ENCODE data around the gene KRTAP5-3. TPM values are rescaled to one million over a fixed set of nuclear protein-coding genes. Genes with fewer than 3 reads are reported as not detected.

KRTAP5-3 gene
- total and polyA plus RNA-seq, 2 of the 13 experiments (the other 11 are each of a cell fraction or from before 2014, with no cell fraction given): not detected

DNA sequence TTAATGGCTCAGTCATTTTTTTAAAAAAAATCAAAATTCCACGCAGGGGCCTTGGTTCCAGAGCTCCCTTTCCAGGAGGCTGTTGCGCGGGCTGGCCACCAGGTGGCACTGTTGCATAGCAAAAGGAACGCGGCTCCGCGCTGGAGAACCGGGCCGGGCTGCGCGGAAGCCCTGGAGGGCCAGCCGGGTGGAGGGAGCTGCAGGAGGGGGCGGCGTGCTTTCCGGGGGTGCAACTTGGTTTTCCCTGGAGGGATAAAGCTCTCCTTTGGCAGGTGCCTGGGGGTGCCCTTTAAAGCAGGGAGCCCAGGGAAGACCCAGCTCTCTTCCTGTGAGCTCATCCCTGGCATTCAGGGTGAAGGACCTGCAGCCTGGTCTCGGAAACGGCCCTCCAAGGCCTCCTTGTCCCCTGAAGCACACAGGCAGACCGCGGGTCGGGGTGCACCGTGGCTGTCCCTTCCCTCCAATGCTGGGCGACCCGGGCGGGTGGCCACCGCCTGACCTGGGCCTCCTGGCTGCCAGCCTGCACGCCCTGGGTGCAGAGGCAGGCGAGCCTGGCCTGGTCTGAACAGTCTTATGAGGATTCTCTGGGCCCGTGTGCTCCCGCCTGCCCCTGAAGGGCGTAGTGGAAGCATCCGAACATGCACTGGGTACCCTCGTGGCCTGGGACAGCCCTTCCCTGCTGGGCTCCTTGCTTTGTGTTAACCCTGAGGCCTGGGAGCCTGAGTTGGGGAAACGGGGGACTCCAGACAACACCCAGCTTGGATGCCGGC is 44.7 kb upstream of the KRTAP5-3 start (continued):
- peak; percentile 17; the same call in 1 of the 2 replicates for TF ChIP-seq FOXA3 (CRISPR knock-in tag; IDR thresholded peaks at IDR 0.05)
- no peak for TF ChIP-seq ZNF572 (CRISPR knock-in tag; IDR thresholded peaks at IDR 0.05)
- no peak for TF ChIP-seq TAF15 (IDR thresholded peaks at IDR 0.05; ENCODE audit: low read depth, low read length, poor library complexity, severe bottlenecking)
- TF ChIP-seq ISL2 (CRISPR knock-in tag; IDR thresholded peaks at IDR 0.05): peak; percentile 54; the same call in 1 of the 2 replicates
- no peak for TF ChIP-seq KLF9 (CRISPR knock-in tag; IDR thresholded peaks at IDR 0.05; ENCODE audit: low read depth)
- TF ChIP-seq ZNF660 (CRISPR knock-in tag; IDR thresholded peaks at IDR 0.05; ENCODE audit: borderline replicate concordance, low read depth): no peak
- no peak for TF ChIP-seq FOXJ3 (CRISPR knock-in tag; IDR thresholded peaks at IDR 0.05; ENCODE audit: borderline replicate concordance)
- TF ChIP-seq, protein P1, sequence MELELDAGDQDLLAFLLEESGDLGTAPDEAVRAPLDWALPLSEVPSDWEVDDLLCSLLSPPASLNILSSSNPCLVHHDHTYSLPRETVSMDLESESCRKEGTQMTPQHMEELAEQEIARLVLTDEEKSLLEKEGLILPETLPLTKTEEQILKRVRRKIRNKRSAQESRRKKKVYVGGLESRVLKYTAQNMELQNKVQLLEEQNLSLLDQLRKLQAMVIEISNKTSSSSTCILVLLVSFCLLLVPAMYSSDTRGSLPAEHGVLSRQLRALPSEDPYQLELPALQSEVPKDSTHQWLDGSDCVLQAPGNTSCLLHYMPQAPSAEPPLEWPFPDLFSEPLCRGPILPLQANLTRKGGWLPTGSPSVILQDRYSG (CRISPR knock-in tag; IDR thresholded peaks at IDR 0.05): no peak
- peak; percentile 54; the same call in 1 of the 2 replicates for TF ChIP-seq ZSCAN21 (CRISPR knock-in tag; IDR thresholded peaks at IDR 0.05; ENCODE audit: borderline replicate concordance)
- no peak; the same call in 1 of the 2 replicates for TF ChIP-seq ZNF691 (CRISPR knock-in tag; IDR thresholded peaks at IDR 0.05; ENCODE audit: borderline replicate concordance, low read depth)
- TF ChIP-seq KMT2B (CRISPR knock-in tag; IDR thresholded peaks at IDR 0.05): no peak
- TF ChIP-seq ZKSCAN5 (CRISPR knock-in tag; IDR thresholded peaks at IDR 0.05): no peak
- TF ChIP-seq ZNF768 (CRISPR knock-in tag; IDR thresholded peaks at IDR 0.05): peak; percentile 11; the same call in 1 of the 2 replicates
- no peak for TF ChIP-seq ZBTB42 (CRISPR knock-in tag; IDR thresholded peaks at IDR 0.05)
- TF ChIP-seq RBM39 (IDR thresholded peaks at IDR 0.05; ENCODE audit: low read depth, low read length, poor library complexity, severe bottlenecking): peak; percentile 13
- TF ChIP-seq ZNF337 (CRISPR knock-in tag; IDR thresholded peaks at IDR 0.05; ENCODE audit: borderline replicate concordance, low read depth): no peak
- peak; percentile 50; the same call in 1 of the 2 replicates for TF ChIP-seq TARDBP (CRISPR knock-in tag; IDR thresholded peaks at IDR 0.05)
- TF ChIP-seq ZNF34 (CRISPR knock-in tag; IDR thresholded peaks at IDR 0.05; ENCODE audit: borderline replicate concordance): no peak
- peak; percentile 78; the same call in 1 of the 2 replicates for TF ChIP-seq ZNF350 (CRISPR knock-in tag; IDR thresholded peaks at IDR 0.05; ENCODE audit: borderline replicate concordance, low read depth)
- TF ChIP-seq, protein P2, sequence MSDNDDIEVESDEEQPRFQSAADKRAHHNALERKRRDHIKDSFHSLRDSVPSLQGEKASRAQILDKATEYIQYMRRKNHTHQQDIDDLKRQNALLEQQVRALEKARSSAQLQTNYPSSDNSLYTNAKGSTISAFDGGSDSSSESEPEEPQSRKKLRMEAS (IDR thresholded peaks at IDR 0.05): no peak; the same call in 1 of the 2 replicates
- no peak for TF ChIP-seq CERS6 (CRISPR knock-in tag; IDR thresholded peaks at IDR 0.05)
- 0 out of 2 replicates have a peak, but pooled peaks have one; percentile 63 for TF ChIP-seq SRY (CRISPR knock-in tag; IDR thresholded peaks at IDR 0.05)
- no peak for TF ChIP-seq ZNF441 (CRISPR knock-in tag; IDR thresholded peaks at IDR 0.05; ENCODE audit: borderline replicate concordance)
- peak; percentile 51; the same call in 1 of the 2 replicates for TF ChIP-seq TSC22D2 (CRISPR knock-in tag; IDR thresholded peaks at IDR 0.05; ENCODE audit: borderline replicate concordance)
- no peak for TF ChIP-seq TCF12 (IDR thresholded peaks at IDR 0.05)
- 0 out of 2 replicates have a peak, but pooled peaks have one; percentile 22 for TF ChIP-seq TCF12 (CRISPR knock-in tag; IDR thresholded peaks at IDR 0.05)
- 0 out of 2 replicates have a peak, but pooled peaks have one; percentile 37 for TF ChIP-seq ZNF263 (CRISPR knock-in tag; IDR thresholded peaks at IDR 0.05)
- TF ChIP-seq ARID2 (CRISPR knock-in tag; IDR thresholded peaks at IDR 0.05; ENCODE audit: borderline replicate concordance): no peak
